Upper lobe of left lung (tissue), 4 donors: ENCODE results near the gene KIF26B.

ENCODE experiments used
- CTCF ChIP-seq, 6 experiments: fragments of 450-650 bp in 4 of 6; fragments of 200-600 bp in 2 of 6; sonication (generic) in 2 of 6; IDR thresholded peaks; one replicate each; pipeline ENCODE4 v1.5.1; 2016 to 2019; ENCODE audit warnings: antibody characterized with exemption in 6 of 6
- EP300 ChIP-seq, 4 donors: sonication (generic); formaldehyde crosslinking; IDR thresholded peaks; one replicate each; pipeline ENCODE4 v1.5.1; 2017; ENCODE audit warnings: antibody characterized with exemption in 4 of 4, control low read depth in 2 of 4
- POLR2A ChIP-seq, 4 donors: fragments of 450-650 bp; IDR thresholded peaks; one replicate each; pipeline ENCODE4 v1.5.1; 2016 to 2017; ENCODE audit warnings: antibody characterized with exemption in 4 of 4, mild to moderate bottlenecking in 2 of 4
- POLR2AphosphoS5 ChIP-seq, 2 donors: sonication (generic); formaldehyde crosslinking; IDR thresholded peaks; one replicate each; pipeline ENCODE4 v1.5.1; 2017; ENCODE audit warnings: antibody characterized with exemption in 2 of 2

DNA sequence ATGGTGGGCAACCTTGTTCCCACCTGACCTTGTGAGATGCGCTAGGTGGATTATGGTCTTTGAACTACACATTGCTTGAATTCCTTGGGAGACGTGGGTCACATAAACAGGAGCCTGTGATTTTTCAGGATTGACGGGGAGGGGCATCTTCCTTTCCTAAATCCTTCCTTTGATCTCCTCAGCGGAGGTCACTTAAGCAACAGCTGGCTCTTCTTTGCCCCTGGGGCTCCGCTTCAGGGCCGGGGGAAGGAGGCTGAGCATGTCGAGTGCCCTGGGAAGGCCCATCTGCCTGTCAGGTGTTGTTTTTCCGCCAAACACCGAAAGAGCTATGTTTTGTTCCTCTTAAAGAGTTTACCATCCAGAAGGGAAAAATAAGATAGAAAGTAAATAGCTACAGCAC lies 40.6 kb downstream of the KIF26B start:
- TF ChIP-seq CTCF (IDR thresholded peaks at IDR 0.05) (no peak), POLR2AphosphoS5 (IDR thresholded peaks at IDR 0.05) (no peak), POLR2A (IDR thresholded peaks at IDR 0.05) (no peak), EP300 (IDR thresholded peaks at IDR 0.05) (no peak)
